CD4-positive, alpha-beta T cell treated with Interleukin-21 for 1 hour (primary cell): ENCODE results near the gene CYTH2.
"Not testable (repeated sequence)": the region's sequence is repeated elsewhere in the genome, so short reads cannot be mapped to it uniquely, and the experiment has no call there.

Experiments used
- DNase-seq: peaks from one replicate; pipeline ENCODE4 v3.0.0-alpha.2; 2020

CYTH2 gene

DNA sequence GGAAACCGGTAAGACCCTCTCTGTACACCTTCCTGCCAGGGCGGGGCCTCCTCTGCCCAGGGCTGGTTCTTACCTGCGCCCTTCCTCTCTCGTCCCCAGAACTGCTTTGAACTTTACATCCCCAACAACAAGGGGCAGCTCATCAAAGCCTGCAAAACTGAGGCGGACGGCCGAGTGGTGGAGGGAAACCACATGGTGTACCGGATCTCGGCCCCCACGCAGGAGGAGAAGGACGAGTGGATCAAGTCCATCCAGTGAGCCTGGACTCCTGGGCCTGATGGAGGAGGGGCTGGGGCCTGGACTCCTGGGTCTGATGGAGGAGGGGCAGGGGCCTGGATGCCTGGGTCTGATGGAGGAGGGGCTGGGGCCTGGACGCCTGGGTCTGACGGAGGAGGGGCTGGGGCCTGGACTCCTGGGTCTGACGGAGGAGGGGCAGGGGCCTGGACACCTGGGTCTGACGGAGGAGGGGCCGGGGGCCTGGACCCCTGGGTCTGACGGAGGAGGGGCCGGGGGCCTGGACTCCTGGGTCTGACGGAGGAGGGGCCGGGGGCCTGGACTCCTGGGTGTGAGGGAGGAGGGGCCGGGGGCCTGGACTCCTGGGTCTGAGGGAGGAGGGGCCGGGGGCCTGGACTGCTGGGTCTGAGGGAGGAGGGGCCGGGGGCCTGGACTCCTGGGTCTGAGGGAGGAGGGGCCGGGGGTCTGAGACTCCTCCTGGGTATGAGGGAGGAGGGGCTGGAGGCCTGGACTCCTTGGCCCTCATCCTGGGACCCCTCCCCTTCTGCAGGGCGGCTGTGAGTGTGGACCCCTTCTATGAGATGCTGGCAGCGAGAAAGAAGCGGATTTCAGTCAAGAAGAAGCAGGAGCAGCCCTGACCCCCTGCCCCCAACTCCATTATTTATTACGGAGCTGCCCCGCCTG lies 9.4 kb downstream of the CYTH2 start:
- no peak for DNase-seq

DNA sequence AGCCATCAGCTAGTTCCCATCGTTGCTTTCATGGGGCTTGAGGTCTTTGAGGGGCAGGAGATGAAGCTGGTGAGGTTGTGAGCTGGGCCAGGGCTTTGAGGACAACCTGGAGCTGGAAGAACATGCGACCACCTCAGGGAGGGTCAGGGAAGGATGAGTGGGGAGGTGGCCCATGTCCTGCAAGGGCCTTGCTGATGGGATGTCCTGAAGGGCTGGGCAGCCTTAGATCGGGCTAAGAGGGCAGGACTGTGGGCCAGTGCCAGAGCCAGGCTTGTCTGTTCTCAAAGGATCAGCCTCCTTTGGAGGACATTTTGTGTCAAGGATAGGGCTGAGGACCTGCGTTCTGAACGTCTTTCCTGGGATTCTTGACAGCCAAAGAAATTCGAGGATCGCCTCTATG lies 10.5 kb downstream of the CYTH2 start:
- DNase-seq, result no peak

DNA sequence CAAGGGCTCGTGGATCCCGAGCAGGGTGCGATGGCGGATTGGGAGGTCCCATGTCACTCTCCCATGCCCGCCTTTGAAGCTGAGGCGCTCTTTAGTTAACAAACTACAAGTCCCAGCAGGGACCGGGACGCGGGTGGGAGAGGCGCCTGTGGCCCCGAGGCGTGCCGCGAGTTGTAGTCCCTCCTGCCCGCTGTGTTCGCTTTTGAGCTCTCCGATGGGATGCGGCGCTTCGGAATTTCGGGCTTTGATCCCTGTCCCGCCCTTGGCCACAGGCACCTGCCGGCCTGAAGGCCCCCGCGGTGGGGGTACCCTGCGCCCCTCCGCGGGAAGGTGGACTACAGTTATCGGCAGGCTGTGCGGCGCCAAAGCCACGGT lies 11.0 kb downstream of the CYTH2 start:
- peak; percentile 45 for DNase-seq

DNA sequence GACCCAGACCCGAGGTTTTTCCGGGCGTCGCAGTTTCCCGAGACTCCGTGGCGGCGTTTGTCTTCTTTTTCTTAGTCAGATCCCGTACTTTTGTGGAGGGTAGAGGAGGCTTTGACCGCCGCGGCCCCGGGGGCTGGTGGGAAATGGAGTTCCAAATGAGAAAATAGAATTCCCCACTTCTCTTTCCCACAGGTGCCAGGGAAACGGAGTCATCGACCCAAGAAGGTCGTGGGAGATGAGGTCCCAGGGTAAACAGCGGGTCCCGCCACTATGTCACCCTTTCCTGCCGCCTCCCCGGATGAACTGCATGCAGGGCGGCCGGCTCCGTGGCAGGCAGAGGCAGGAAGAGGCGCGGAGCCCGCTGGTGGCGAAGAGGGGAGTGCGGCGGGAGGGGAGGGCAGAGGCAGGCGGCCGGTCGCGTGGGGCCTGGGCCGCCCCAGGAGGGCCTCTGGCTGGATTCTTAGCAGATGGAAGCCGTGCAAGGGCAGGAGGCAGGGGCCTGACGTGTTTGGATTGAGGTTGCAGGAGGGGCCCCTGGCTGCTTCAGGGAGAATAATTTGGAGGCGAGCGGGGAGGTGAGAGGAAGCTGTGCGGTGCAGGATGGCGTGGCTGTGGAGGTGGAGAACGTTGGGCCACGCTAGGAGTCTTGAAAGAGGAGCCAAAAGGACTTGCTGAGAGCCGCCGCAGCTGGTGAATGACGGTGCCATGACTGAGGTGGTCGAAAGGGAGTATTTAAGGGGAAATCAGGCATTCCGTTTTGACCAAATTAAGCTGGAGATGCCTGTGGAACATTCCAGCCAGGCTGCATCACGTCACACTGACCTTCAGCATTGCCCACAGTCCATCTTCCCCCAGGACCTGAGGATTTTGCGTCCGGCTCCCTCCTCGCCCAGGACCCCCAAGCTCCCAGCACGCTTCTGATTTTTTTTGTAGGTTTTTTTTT lies 11.7 kb downstream of the CYTH2 start:
- peak; percentile 62 for DNase-seq

DNA sequence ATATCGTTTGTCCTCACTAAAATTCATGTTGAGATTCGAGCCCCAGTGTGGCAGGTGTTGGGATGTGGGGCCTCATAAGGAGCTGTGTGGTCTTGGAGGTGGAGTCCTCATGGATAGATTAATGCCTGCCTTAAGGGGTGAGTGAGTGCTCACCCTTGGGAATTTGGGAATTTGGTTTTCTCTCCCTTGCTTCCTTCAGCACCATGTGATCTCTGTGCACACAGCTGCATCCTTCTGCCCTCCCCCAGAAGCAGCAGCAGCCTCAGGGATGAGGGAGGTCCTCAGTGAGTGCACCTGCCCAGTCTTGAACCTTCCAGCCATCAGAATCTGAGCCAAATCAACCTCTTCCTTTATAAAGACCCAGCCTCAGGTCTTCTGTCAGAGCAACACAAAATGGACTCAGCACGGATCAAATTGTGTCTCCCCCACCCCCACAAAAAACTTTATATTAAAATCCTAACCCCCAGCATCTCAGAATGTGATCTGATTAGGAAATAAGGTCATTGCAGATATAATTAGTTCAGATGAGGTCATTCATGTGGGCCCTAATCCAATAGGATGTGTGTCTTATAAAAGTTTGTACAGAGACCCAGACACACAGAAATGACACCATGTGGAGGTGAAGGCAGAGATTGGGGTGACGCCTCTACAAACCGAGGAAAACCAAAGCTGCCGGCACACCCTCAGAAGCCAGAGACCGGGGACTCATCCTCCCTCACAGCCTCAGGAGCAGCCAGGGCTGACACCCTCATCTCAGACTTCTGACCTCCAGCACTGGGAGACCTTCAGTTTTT lies 12.9 kb downstream of the CYTH2 start:
- DNase-seq, result no peak

DNA sequence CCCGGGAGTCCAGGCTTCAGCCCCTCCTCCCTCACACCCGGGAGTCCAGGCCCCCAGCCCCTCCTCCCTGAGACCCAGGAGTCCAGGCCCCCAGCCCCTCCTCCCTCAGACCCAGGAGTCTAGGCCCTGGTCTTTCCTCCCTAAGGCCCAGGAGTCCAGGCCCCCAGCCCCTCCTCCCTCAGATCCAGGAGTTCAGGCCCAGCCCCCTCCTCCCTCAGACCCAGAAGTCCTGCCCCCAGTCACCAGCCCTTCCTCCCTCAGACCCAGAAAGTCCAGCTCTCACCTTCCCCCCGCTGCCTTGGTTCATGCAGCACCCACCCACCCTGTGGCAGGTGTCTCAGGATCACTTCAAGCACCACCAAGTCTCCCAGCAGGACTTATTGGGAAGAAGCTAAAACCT lies 14.1 kb downstream of the CYTH2 start:
- no peak for DNase-seq

DNA sequence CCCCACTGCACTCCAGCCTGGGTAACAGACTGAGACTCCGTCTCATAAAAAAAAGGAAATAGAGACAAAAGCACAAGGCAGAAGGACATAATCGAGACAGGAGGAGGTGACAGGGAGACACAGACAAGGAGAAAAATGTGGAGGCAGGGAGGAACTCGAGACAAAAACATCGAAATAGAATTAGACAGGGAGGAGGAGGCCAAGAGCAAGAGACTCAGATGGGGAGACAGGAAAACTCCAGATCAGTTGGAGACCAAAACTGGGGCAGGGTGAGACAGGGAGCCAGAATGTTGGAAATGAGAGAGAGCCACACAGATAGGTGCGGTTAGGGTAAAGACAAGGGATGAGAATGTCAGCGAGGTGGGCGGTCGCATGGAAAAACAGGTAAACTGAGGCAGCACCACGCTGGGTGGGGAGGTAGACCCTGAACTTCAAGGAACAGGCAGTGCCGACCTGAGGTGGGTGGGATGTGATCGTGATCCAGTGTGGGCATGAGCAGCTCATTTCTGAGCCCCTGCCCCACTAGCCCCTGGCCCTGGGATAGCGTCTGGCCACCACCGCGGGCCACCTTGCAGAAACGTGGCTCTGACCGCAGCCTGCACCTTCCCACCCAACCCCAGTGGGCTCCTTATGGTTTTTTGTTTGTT lies 15.2 kb downstream of the CYTH2 start:
- no peak for DNase-seq

DNA sequence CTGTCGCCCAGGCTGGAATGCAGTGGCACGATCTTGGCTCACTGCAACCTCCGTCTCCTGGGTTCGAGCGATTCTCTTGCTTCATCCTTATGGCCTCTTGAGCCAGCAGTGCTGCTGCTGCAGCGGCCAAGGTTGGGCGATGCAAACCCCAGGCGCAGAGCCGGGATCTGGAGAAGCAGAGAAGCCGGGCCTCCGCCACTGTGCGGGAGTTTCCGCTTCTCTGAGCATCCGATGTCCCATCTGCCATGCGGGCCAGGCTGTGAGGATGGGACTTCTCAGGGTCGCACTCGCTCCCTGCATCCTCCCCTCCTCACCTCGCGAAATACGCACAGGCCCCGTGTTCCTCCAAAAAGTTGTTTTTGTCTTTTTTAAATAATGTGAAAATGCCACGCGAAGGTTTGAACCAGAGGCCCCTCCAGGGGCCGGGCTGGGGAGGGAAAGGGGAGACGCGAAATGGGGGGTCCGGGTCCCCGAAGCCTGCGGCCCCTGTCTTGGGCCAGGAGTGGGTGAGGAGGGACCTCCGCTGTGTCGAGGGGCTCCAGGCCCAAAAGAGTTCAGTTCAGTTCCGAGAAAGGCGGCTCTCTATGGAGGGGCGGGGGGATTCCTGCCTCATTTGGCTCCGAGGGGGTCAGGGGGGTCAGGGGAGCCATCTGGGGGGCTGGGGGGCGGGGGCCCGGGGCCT lies 15.9 kb downstream of the CYTH2 start:
- DNase-seq, result no peak

DNA sequence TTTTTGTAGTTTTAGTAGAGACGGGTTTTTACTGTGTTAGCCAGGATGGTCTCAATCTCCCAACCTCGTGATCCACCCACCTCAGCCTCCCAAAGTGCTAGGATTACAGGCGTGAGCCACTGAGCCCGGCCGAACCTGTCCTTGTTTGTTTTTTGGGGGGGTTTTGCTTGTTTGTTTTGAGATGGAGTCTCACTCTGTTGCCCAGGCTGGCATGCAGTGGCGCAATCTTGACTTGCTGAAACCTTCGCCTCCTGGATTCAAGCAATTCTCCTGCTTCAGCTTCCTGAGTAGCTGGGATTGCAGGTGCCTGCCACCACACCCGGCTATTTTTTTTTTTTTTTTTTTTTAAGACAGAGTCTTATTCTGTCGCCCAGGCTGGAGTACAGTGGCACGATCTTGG lies 17.5 kb downstream of the CYTH2 start:
- not testable (repeated sequence) for DNase-seq

DNA sequence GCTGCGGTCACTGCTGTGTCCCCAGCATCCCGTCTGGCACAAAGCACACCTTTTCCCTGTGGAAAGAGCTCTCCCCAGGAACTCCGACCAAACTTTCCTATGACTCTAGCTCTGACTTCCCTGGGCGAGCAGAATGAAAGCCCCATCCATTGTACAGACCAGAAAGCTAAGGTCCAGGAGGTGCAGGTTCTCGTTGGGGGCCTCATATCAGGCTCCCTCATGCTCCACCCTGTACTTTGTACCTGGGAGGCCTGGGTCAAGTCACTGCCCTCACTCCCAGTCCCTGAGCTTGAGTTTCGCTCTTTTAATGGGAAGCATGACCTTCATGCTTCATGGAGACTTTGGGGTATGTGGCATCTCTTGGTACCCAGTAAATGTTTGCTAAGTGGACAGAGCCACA lies 18.4 kb downstream of the CYTH2 start:
- no peak for DNase-seq

DNA sequence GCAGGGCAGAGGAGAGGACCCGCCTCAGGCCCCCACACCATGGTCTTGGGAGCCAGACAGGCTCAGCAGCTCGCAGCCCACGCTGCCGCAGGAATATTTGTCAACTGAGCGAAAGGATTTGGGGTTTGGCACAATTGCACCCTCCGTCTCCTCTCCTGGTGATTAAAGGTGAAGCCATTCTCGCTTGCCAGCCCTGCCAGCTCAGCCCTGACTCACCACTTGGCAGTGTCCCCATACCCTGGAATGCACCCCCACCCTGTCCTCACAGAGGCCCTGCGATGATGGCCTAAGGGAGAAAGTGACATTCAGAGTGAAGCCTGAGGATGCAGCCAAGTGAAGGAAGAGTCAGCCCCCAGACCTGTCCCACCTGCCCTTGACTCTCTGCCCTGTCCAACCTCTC lies 18.8 kb downstream of the CYTH2 start:
- no peak for DNase-seq

DNA sequence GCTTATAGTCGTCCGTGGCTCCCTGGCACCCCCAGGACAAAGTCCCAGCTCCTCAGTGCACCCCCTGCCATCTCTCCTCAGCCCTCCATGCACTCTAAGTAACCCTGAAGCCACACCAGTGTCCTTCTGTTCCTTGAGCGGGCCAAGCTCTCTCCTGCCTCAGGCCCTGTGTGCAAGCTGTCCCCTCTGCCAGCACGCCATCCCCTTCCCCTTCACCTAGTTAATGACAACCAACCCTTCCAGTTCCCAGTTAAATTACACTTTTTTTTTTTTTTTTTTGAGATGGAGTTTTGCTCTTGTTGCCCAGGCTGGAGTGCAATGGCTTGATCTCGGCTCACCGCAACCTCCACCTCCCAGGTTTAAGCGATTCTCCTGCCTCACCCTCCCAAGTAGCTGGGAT lies 19.3 kb downstream of the CYTH2 start:
- not testable (repeated sequence) for DNase-seq

DNA sequence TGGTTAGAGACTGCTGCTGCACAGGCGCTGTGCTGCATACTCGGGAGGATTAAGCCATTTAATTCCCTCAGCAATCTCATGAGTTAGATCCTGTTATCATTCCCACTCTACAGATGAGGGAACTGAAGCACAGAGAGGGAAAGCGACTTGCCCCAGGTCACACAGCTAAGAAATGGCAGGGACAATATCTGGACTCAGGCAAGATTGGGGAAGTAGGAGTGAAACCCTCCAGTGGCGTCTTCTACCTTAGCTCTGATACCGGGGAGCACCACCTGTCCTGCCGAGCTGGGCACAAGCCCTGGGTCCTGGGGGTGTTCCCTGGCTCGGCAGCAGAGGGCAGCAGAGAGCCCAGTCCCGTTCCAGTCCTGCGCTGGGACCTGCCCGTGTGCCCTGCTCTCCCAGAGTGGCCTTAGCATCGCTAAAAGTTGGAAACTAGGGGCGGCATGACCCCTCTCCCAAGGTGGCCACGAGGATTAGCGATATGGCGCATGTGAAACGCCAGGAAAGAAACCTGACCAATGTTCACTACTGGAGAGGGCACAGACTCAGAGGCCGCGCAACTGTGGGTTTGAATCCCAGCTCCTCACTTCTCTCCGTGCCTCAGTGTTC lies 20.5 kb downstream of the CYTH2 start:
- DNase-seq, result peak; percentile 82

DNA sequence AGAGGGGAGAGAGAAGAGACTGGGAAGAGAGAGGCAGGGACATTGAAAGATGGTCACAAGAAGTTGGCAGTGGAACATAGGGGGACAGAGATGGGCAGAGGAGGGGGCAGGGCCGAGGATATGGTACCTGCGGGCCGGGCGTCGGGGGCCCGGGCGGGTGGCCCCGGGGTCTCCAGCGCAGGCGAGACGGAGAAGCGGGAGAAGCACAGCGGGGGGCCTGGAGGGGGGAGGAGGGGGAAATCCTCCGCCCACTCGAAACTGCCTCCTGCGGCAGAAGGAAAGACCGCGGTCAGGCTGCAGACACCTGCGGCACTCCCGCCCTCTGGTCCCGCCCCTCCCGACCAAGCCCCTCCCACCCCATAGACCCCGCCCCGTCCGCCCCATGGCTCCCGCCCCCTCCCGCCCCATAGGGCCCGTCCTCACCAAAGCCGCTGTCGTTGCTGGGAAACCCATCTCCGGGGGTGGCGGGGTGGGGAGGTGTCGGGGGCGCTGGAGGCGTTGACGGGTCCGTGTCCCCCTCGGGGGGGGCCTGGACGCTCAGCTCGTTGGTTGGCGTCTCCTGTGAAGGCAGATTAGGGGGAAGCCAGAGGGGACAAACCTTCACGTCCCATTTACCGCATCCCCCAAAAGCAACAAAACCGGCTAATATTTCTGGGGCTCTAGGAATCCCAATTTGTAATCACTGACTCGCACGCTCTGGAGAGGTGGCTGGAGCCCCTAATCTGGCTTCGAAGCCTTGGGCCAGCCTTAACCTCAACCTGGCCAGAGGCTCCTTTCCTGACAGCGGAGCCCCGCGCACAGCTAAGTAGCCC lies 22.0 kb downstream of the CYTH2 start:
- peak; percentile 77 for DNase-seq

DNA sequence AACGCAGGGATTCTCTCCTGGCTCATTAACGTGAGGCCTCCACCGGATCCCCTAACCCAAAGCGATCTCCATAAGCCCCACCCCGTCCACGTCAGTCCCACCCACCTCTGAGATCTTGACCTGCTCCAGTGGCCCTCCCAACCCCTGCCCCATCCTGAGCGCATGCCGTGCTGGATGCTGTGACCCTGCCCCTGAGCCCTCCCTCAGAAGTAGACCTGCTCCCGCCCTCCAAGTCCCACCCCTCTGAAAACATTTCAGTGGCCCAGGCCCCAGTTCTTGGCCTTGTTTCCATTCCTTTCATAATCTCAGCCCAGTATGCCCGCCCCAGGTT lies 22.6 kb downstream of the CYTH2 start:
- DNase-seq, result no peak

DNA sequence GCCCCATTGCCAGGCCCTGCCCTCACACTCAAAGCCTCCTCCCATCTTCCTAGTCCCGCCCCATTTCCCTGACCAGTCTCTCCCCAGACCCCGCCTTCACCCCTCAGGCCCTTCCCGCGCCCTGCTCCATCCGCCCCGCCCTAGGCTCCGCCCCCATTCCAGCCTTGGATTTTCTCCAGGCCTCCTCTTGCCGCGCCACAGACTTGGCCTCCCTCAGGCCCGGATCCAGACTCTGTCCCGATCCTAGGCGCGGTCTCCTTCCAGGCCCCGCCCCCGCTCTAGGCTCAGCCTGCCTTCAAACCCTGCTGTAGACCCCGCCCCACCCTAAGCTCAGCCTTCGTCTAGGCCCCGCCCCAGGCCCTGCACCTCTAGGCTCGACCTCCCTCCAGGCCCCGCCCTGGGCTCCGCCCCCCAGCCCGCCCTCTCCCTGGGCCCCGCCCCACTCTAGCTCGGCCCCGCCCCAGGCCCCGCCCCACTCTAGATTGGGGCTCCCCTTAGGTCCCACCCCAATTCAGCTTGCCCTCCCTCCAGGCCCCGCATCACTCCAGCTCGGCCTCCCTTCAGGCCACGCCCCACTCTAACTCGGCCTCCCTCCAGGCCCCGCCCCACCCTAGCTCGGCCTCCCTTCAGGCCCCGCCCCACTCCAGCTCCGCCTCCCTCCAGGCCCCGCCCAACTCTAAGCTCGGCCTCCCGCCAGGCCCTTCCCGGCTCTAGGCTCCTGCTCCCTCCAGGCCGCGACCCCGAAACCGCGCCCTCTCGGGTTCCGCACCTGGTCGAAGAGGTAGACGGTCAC lies 24.0 kb downstream of the CYTH2 start:
- peak; percentile 86 for DNase-seq

DNA sequence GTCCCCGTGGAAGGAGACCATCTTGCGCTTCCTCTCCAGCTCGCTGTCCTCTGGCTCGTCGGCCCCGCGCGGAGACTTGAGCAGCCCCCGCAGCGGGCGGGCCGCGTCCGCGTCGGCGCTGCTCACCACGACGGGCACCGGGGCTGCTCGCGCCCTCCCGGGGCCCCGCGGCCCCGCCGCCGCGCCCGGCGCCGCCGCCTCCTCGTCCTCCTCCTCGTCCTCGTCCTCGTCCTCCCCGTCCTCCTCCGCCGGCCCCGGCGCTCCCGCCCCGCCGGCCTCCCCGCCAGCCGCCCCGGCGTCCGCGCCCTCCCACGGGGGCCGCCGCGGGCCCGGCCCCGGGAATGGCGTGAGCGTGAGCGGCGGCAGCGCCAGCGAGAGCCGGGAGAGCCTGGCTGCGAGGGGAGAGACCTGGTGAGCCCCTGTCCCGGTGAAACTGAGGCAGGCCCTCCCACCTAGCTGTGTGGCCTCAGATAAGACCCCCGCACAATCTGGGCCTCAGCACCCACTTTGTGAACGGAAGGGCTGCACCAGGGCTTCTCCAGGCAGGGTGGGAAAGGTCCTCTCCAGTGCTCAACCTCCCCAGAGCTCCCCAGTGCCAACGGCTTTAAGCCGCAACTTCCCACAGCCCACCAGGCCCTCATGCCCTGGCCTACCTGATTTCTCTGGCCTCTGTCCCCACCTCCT lies 24.7 kb downstream of the CYTH2 start:
- DNase-seq, result no peak

DNA sequence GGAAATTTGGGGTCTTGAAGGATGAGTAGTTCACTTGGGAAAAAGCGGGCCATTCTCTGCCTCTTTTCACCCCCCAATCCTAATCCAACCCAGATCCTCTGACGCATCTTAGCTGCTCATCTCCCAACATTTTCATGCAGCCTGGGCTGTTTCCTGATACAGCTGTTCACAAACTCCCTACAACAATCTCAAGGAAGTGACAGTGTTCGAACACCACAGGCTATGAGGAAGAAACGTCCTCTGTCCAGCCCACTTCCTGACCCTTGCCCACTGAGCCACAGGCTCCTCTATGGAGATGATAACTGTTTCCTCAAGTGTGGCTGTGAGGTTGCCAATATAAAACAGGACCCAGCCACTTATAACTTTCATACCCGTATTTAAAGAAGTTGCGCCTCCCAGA lies 26.2 kb downstream of the CYTH2 start:
- no peak for DNase-seq
